ENCODE data around the gene PCBP3.

GRCh38 chr21:45776971-45777370 lies 133.4 kb downstream of the PCBP3 start:
- TF ChIP-seq CTCF (IDR thresholded peaks at IDR 0.05) (no peak), POLR2A (IDR thresholded peaks at IDR 0.05) (no peak)
